DND-41 (cell line): Measurements from ENCODE around the gene CKAP4.

ENCODE experiments used
- ATAC-seq: fragments of 200-7000 bp; cut with Tn5 transposase; 3 replicates; pipeline ENCODE4 v1.9.1; 2021; ENCODE audit warnings: low read depth; ENCODE audit not compliant: insufficient read depth
- DNase-seq: peaks from one replicate; pipeline ENCODE4 v3.0.0-alpha.2; 2020
- H2AFZ ChIP-seq: 2 replicates; pipeline ENCODE4 v1.6.0; 2012; ENCODE audit warnings: low read depth, low read length
- H3K27ac ChIP-seq: 2 replicates; pipeline ENCODE4 v1.5.1; 2012; ENCODE audit warnings: low read length, inconsistent platforms
- H3K27me3 ChIP-seq: fragments of 200-600 bp; sonication (generic); 2 replicates; pipeline ENCODE4 v1.6.0; 2012; ENCODE audit warnings: low read length, mild to moderate bottlenecking, inconsistent platforms; ENCODE audit not compliant: insufficient read depth, poor library complexity
- H3K36me3 ChIP-seq: 2 replicates; pipeline ENCODE4 v1.5.1; 2012; ENCODE audit warnings: low read length, inconsistent platforms; ENCODE audit not compliant: insufficient read depth
- H3K4me1 ChIP-seq: 2 replicates; pipeline ENCODE4 v1.5.1; 2012; ENCODE audit warnings: mild to moderate bottlenecking, low read length; ENCODE audit not compliant: insufficient read depth
- H3K4me2 ChIP-seq: 2 replicates; pipeline ENCODE4 v1.6.0; 2012; ENCODE audit warnings: mild to moderate bottlenecking, moderate library complexity, low read length, inconsistent platforms; ENCODE audit not compliant: insufficient read depth
- H3K4me3 ChIP-seq, 2 experiments: fragments of 200-600 bp in 1 of 2; shearing (Covaris generic) in 1 of 2; 2 replicates each; pipeline ENCODE4 v1.5.1; 2012 to 2016; ENCODE audit warnings: inconsistent platforms in 2 of 2, low read length in 2 of 2, mild to moderate bottlenecking in 2 of 2, low read depth in 1 of 2, moderate library complexity in 1 of 2
- H3K79me2 ChIP-seq: 2 replicates; pipeline ENCODE4 v1.6.0; 2012; ENCODE audit warnings: low read length, inconsistent platforms; ENCODE audit not compliant: insufficient read depth
- H3K9ac ChIP-seq: 2 replicates; pipeline ENCODE4 v1.6.0; 2012; ENCODE audit warnings: low read depth, mild to moderate bottlenecking, inconsistent platforms, low read length, moderate library complexity
- H3K9me3 ChIP-seq: 2 replicates; pipeline ENCODE4 v1.5.1; 2012; ENCODE audit warnings: low read length, moderate library complexity, mild to moderate bottlenecking, inconsistent platforms; ENCODE audit not compliant: insufficient read depth, severe bottlenecking
- H4K20me1 ChIP-seq: 2 replicates; pipeline ENCODE4 v1.6.0; 2012; ENCODE audit warnings: low read length; ENCODE audit not compliant: insufficient read depth
- CTCF ChIP-seq: IDR thresholded peaks from 2 replicates; pipeline ENCODE4 v1.5.1; 2012; ENCODE audit warnings: borderline replicate concordance, low read length, moderate library complexity, mild to moderate bottlenecking; ENCODE audit not compliant: poor library complexity, severe bottlenecking; ENCODE audit errors: extremely low read depth
- EZH2 ChIP-seq: IDR thresholded peaks from 3 replicates; pipeline ENCODE4 v1.6.1; 2012; ENCODE audit warnings: borderline replicate concordance, low read depth, mild to moderate bottlenecking, moderate library complexity, low read length, inconsistent platforms; ENCODE audit not compliant: severe bottlenecking

CKAP4 gene

GRCh38 chr12:106217706-106218105 is 30.1 kb downstream of the CKAP4 start:
- Histone ChIP-seq H3K4me3 (no peak overlapping the region), H3K27ac (no peak overlapping the region), H4K20me1 (no peaks in the 10 kb centered on the region), H3K79me2 (no peaks in the 10 kb centered on the region), H3K27me3 (peaks cover 9% of the 10 kb centered on the region), H3K4me1 (no peaks in the 10 kb centered on the region), H3K4me2 (no peak overlapping the region), H3K9ac (no peak overlapping the region), H3K36me3 (no peaks in the 10 kb centered on the region), H2AFZ (no peak overlapping the region), H3K9me3 (no peaks in the 10 kb centered on the region)
- DNase-seq (no peak), ATAC-seq (no peak)
- TF ChIP-seq CTCF, result no peak
- TF ChIP-seq EZH2, result no peak

- Histone ChIP-seq H3K9me3 (no peaks in the 10 kb centered on the region), H2AFZ (no peak overlapping the region), H3K4me3 (no peak overlapping the region), H3K79me2 (no peaks in the 10 kb centered on the region), H3K27ac (no peak overlapping the region), H3K36me3 (no peaks in the 10 kb centered on the region), H3K9ac (no peak overlapping the region), H3K4me1 (no peaks in the 10 kb centered on the region), H3K4me2 (no peak overlapping the region), H3K27me3 (peaks cover 9% of the 10 kb centered on the region), H4K20me1 (no peaks in the 10 kb centered on the region)
- DNase-seq, result no peak
- TF ChIP-seq EZH2, result no peak
- no peak for TF ChIP-seq CTCF
- no peak for ATAC-seq
Measured at GRCh38 chr12:106214571-106214970, 33.2 kb downstream of the CKAP4 start.

GRCh38 chr12:106213662-106214061 is 34.2 kb downstream of the CKAP4 start:
- no peaks in the 10 kb centered on the region for H3K9me3 ChIP-seq
- DNase-seq, result no peak
- H3K4me3 ChIP-seq, result no peak overlapping the region
- H3K27ac ChIP-seq, result no peak overlapping the region
- TF ChIP-seq EZH2 (no peak), CTCF (no peak)
- no peaks in the 10 kb centered on the region for H3K79me2 ChIP-seq
- no peaks in the 10 kb centered on the region for H3K4me1 ChIP-seq
- H4K20me1 ChIP-seq, result no peaks in the 10 kb centered on the region
- H3K36me3 ChIP-seq, result no peaks in the 10 kb centered on the region
- H3K9ac ChIP-seq, result no peak overlapping the region
- peaks cover 9% of the 10 kb centered on the region for H3K27me3 ChIP-seq
- no peak overlapping the region for H3K4me2 ChIP-seq
- ATAC-seq, result no peak
- H2AFZ ChIP-seq, result no peak overlapping the region

- Histone ChIP-seq H3K27me3 (peaks cover 9% of the 10 kb centered on the region), H3K4me3 (no peak overlapping the region), H3K4me1 (no peaks in the 10 kb centered on the region), H3K4me2 (no peak overlapping the region), H2AFZ (no peak overlapping the region), H4K20me1 (no peaks in the 10 kb centered on the region), H3K79me2 (no peaks in the 10 kb centered on the region), H3K36me3 (no peaks in the 10 kb centered on the region), H3K9me3 (no peaks in the 10 kb centered on the region), H3K27ac (no peak overlapping the region), H3K9ac (no peak overlapping the region)
- ATAC-seq (no peak), DNase-seq (no peak)
- no peak for TF ChIP-seq CTCF
- TF ChIP-seq EZH2, result no peak
Measured at GRCh38 chr12:106211973-106212372, 35.8 kb downstream of the CKAP4 start.
